Activated T-cell treated with anti-CD3 and anti-CD28 coated beads, Interleukin-2, amount 50 U/mL, for 48 hours (primary cell): Measurements from ENCODE around the gene SPECC1L.
"Not testable (repeated sequence)": the region's sequence is repeated elsewhere in the genome, so short reads cannot be mapped to it uniquely, and the experiment has no call there.

Source experiments
- DNase-seq, 2 experiments: peaks; one replicate each; pipeline ENCODE4 v3.0.0-alpha.2; 2020

SPECC1L gene

GRCh38 chr22:24270556-24271385 is at the start of gene SPECC1L:
Gene SPECC1L, plus strand, starts transcription at chr22:24270831. Its CDS starts 31,401 bp downstream, at chr22:24302232.
- DNase-seq, result peak; percentile 91 to 96

- no peak for DNase-seq
Observed at GRCh38 chr22:24224468-24224867, 46.2 kb upstream of the SPECC1L start.

- DNase-seq, result no peak
Observed at GRCh38 chr22:24225044-24225601, 45.5 kb upstream of the SPECC1L start.

GRCh38 chr22:24225951-24226350 is 44.7 kb upstream of the SPECC1L start:
- DNase-seq, result no peak

- DNase-seq, result peak; percentile 83 to 85
Observed at GRCh38 chr22:24230911-24231656, 39.5 kb upstream of the SPECC1L start.

GRCh38 chr22:24231706-24232105 is 38.9 kb upstream of the SPECC1L start:
- no peak for DNase-seq

- DNase-seq, result no peak
Observed at GRCh38 chr22:24232124-24232523, 38.5 kb upstream of the SPECC1L start.

GRCh38 chr22:24232725-24233124 is 37.9 kb upstream of the SPECC1L start:
- DNase-seq, result no peak

GRCh38 chr22:24233235-24233634 is 37.4 kb upstream of the SPECC1L start:
- no peak for DNase-seq

- DNase-seq, result no peak
Observed at GRCh38 chr22:24233816-24234215, 36.8 kb upstream of the SPECC1L start.

- DNase-seq, result no peak
Observed at GRCh38 chr22:24235315-24235714, 35.3 kb upstream of the SPECC1L start.

- DNase-seq, result no peak
Observed at GRCh38 chr22:24236656-24237055, 34.0 kb upstream of the SPECC1L start.

GRCh38 chr22:24238101-24238694 is 32.4 kb upstream of the SPECC1L start:
- not testable (repeated sequence) for DNase-seq

- DNase-seq, result no peak
Observed at GRCh38 chr22:24240381-24240780, 30.2 kb upstream of the SPECC1L start.

GRCh38 chr22:24240985-24241692 is 29.5 kb upstream of the SPECC1L start:
- DNase-seq, result not testable (repeated sequence)

- not testable (repeated sequence) for DNase-seq
Observed at GRCh38 chr22:24243417-24243816, 27.2 kb upstream of the SPECC1L start.

GRCh38 chr22:24244144-24244787 is 26.4 kb upstream of the SPECC1L start:
- DNase-seq, result no peak

GRCh38 chr22:24245030-24245431 is 25.6 kb upstream of the SPECC1L start, which contains the start of gene GGT5:
Gene GGT5, minus strand, starts transcription at chr22:24245082. Its CDS starts 357 bp downstream, at chr22:24244725.
- DNase-seq, result not testable (repeated sequence)

- DNase-seq, result not testable (repeated sequence)
Observed at GRCh38 chr22:24245584-24246561, 24.8 kb upstream of the SPECC1L start.

GRCh38 chr22:24247011-24247507 is 23.6 kb upstream of the SPECC1L start:
- no peak for DNase-seq
